GM12872 (cell line): Measurements from ENCODE around the gene TSHB.

Experiments used
- TF ChIP-seq, protein P1 (sequence below): IDR thresholded peaks from 3 replicates; pipeline ENCODE4 v1.5.1; 2011; ENCODE audit warnings: low read depth, mild to moderate bottlenecking, low read length, moderate library complexity; ENCODE audit not compliant: insufficient read depth

The TSHB gene

DNA sequence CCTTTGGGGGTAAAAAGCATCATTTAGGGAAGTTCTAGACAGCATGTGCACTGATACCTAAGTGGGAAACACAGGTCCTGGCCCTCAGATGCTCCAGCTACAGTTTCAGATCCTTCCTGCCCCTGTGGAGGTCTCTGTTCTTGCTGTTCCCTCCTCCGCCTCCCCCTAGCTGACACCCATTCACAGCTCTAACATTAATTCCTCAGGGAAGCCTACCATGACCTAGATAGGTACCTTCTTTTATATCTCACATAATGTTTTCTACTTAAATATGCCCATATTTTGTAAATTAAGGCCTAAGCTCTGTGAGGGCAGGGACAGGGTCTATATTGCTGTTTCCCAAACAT, 48.3 kb downstream of the TSHB start:
- TF ChIP-seq, protein P1, sequence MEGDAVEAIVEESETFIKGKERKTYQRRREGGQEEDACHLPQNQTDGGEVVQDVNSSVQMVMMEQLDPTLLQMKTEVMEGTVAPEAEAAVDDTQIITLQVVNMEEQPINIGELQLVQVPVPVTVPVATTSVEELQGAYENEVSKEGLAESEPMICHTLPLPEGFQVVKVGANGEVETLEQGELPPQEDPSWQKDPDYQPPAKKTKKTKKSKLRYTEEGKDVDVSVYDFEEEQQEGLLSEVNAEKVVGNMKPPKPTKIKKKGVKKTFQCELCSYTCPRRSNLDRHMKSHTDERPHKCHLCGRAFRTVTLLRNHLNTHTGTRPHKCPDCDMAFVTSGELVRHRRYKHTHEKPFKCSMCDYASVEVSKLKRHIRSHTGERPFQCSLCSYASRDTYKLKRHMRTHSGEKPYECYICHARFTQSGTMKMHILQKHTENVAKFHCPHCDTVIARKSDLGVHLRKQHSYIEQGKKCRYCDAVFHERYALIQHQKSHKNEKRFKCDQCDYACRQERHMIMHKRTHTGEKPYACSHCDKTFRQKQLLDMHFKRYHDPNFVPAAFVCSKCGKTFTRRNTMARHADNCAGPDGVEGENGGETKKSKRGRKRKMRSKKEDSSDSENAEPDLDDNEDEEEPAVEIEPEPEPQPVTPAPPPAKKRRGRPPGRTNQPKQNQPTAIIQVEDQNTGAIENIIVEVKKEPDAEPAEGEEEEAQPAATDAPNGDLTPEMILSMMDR, result no peak

DNA sequence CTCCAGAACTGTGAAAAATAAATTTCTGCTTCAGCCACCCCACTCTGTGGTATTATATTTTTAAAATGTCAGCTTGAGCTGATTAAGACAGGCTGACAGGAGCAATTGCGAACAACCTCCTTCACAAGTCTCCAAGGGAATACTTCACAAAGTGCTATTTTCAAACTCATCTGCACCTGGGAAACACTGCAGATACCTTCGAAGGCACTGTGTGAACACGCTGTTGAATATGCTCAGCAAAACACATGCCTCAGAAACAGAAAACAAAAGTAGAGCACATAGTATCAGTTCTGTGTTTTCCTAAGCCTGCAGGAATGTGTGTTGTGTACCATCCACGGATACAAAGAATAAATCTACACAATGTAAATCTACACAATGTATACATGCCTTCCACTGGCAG, 49.1 kb downstream of the TSHB start:
- TF ChIP-seq, protein P1, result no peak

DNA sequence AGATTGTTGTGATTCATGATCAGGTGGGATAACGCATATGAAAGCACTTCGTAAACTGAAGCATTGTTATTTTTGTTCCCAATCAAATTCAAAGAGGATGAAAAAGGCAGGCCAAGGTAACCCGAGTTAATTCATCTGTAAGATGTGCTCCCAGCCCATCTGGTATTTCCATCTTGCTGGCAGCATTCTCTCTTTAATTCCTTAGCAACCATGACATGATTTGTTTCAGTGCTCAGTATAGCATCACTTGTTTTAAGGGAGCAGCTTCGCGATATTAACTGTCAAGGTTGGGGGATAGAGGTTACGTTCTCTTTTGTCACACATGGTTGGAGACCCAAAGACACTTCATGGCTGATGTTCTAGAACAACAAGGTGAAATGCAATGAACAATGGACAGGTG, 53.3 kb downstream of the TSHB start:
- TF ChIP-seq, protein P1, result no peak
